ENCODE data around the gene CAMTA1. TPM values are rescaled to one million over a fixed set of nuclear protein-coding genes. Genes with fewer than 3 reads are reported as not detected.

CAMTA1 gene
- polyA plus RNA-seq, 2 donors: 61.1 to 75.0 TPM

DNA sequence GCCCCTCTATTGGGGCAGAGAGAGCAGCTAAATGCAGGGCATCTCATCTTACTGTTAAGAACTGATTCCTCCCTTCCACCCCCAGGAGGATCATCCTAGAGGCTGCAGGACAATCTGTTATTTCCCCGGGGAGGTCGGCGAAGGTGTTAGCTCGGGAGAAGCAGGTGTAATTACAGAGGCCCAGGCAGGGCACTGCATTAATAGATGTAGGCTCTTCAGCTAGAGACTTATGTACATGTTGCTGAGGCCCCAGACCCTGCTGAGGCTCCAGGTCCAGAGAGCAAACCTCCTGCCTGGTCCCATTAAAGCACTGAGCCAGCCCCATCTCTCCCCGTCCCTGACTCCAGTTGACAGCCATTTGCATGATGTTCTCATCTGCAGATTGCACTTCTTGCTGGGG, 665.6 kb downstream of the CAMTA1 start:
- Histone ChIP-seq H3K4me3 (ENCODE audit: low read depth in 1 of 2, low read length in 2 of 2) (no peak overlapping the region), H3K4me1 (ENCODE audit: control insufficient read depth in 2 of 2, insufficient read depth in 2 of 2, low read length in 1 of 2) (peaks cover 0 to 2% of the 10 kb centered on the region in 2 donors), H3K27me3 (ENCODE audit: control insufficient read depth in 1 of 2, insufficient read depth in 2 of 2, low read length in 2 of 2) (no peaks in the 10 kb centered on the region), H3K27ac (ENCODE audit: low read depth in 2 of 2, low read length in 1 of 2) (no peak overlapping the region), H3K36me3 (ENCODE audit: control insufficient read depth in 2 of 2, insufficient read depth in 2 of 2, low read length in 1 of 2) (no peaks in the 10 kb centered on the region), H3K9me3 (ENCODE audit: control insufficient read depth in 2 of 2, insufficient read depth in 1 of 2, low read depth in 1 of 2, low read length in 1 of 2) (no peaks in the 10 kb centered on the region)
- 88% methylated on average over 5 of the region's 5 CpGs for WGBS, 2 donors

DNA sequence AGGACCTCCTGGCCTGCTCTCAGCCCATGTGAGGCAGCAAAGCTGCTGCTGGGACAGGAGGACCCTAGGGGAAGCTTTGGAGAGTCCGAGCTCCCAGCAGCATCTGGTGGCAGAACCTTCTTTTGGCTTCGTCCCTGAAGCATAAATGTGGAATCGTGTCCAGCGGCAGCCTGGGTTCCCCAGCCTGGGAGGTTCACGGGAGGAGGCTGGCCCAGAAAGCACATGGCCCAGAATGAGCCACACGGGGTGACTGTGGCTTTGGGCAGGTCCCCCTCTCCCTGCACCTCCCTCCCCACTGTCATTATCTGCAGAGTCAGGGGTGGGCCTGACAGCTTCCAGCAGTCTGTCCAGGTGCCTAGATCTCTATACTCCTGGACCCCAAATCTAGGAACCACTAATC, 667.8 kb downstream of the CAMTA1 start:
- H3K4me1 ChIP-seq (ENCODE audit: control insufficient read depth in 2 of 2, insufficient read depth in 2 of 2, low read length in 1 of 2): peaks cover 0 to 2% of the 10 kb centered on the region in 2 donors

GRCh38 chr1:7454052-7454815, 669.0 kb downstream of the CAMTA1 start:
- no peaks in the 10 kb centered on the region for H3K27me3 ChIP-seq (ENCODE audit: control insufficient read depth in 1 of 2, insufficient read depth in 2 of 2, low read length in 2 of 2)
- no peaks in the 10 kb centered on the region for H3K36me3 ChIP-seq (ENCODE audit: control insufficient read depth in 2 of 2, insufficient read depth in 2 of 2, low read length in 1 of 2)
- 66 to 72% methylated on average over 19 of the region's 19 CpGs for WGBS, 2 donors
- peaks cover 0 to 2% of the 10 kb centered on the region in 2 donors for H3K4me1 ChIP-seq (ENCODE audit: control insufficient read depth in 2 of 2, insufficient read depth in 2 of 2, low read length in 1 of 2)
- H3K4me3 ChIP-seq (ENCODE audit: low read depth in 1 of 2, low read length in 2 of 2): no peak overlapping the region
- peaks cover 0 to 3% of the 10 kb centered on the region in 2 donors for H3K9me3 ChIP-seq (ENCODE audit: control insufficient read depth in 2 of 2, insufficient read depth in 1 of 2, low read depth in 1 of 2, low read length in 1 of 2)
- no peak overlapping the region for H3K27ac ChIP-seq (ENCODE audit: low read depth in 2 of 2, low read length in 1 of 2)

More for the DNA sequence above, 667.8 kb downstream of the CAMTA1 start:
- Histone ChIP-seq H3K9me3 (ENCODE audit: control insufficient read depth in 2 of 2, insufficient read depth in 1 of 2, low read depth in 1 of 2, low read length in 1 of 2) (peaks cover 0 to 3% of the 10 kb centered on the region in 2 donors), H3K27ac (ENCODE audit: low read depth in 2 of 2, low read length in 1 of 2) (no peak overlapping the region), H3K27me3 (ENCODE audit: control insufficient read depth in 1 of 2, insufficient read depth in 2 of 2, low read length in 2 of 2) (no peaks in the 10 kb centered on the region), H3K36me3 (ENCODE audit: control insufficient read depth in 2 of 2, insufficient read depth in 2 of 2, low read length in 1 of 2) (no peaks in the 10 kb centered on the region), H3K4me3 (ENCODE audit: low read depth in 1 of 2, low read length in 2 of 2) (no peak overlapping the region)
- WGBS, 2 donors: 66 to 86% methylated on average over 6 of the region's 6 CpGs

- peaks cover 0 to 3% of the 10 kb centered on the region in 2 donors for H3K9me3 ChIP-seq (ENCODE audit: control insufficient read depth in 2 of 2, insufficient read depth in 1 of 2, low read depth in 1 of 2, low read length in 1 of 2)
- H3K4me3 ChIP-seq (ENCODE audit: low read depth in 1 of 2, low read length in 2 of 2): no peak overlapping the region
- H3K27me3 ChIP-seq (ENCODE audit: control insufficient read depth in 1 of 2, insufficient read depth in 2 of 2, low read length in 2 of 2): no peaks in the 10 kb centered on the region
- no peaks in the 10 kb centered on the region for H3K36me3 ChIP-seq (ENCODE audit: control insufficient read depth in 2 of 2, insufficient read depth in 2 of 2, low read length in 1 of 2)
- 41 to 61% methylated on average over 30 of the region's 30 CpGs for WGBS, 2 donors
- H3K27ac ChIP-seq (ENCODE audit: low read depth in 2 of 2, low read length in 1 of 2): no peak overlapping the region
- H3K4me1 ChIP-seq (ENCODE audit: control insufficient read depth in 2 of 2, insufficient read depth in 2 of 2, low read length in 1 of 2): peaks cover 0 to 2% of the 10 kb centered on the region in 2 donors
Measured at GRCh38 chr1:7454895-7455784, 669.9 kb downstream of the CAMTA1 start.

DNA sequence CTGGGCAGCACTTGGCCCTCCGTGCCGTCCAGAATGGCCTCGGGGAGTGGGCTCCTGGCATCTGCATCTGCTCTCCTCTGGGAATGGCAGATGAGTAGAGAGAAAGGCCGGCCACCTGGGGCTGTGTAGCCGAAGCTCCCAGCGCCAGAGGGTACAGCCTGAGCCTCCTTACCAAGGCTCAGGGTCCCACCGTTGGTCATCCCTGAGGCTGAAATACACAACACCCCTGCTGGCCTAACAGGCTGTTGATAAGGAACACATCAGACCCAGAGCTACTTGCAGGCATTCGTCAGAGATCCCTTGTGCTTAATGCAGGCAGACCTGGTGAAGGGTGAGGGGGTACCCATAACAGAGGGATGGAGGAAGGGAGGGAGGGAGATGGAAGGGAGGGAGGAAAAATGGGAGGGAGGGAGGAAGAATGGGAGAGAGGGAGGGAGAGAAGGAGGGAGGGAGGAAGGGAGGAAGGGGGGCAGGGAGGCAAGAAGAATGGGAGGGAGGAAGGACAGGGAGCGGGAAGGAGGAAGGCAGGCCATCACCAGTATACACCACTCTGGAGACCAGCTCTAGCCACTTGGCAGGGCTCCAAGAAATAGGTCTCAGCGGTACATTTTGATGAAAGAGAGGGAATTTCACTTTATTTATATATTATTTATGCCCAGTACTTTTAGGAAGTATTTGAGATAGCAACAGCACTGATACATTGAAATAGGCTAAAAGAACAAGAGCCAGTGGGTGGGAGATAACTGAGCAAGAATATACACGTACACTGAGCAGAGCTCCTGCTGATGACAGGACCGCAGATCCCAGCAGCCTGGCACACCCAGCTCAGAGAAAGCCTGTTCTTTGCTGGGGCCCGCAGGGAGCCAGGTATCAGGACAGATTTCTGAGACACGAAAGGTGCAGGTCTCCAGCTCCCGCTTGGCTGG, 670.8 kb downstream of the CAMTA1 start:
- WGBS, 2 donors: 57 to 59% methylated on average over 15 of the region's 15 CpGs
- Histone ChIP-seq H3K4me3 (ENCODE audit: low read depth in 1 of 2, low read length in 2 of 2) (no peak overlapping the region), H3K27ac (ENCODE audit: low read depth in 2 of 2, low read length in 1 of 2) (no peak overlapping the region)

DNA sequence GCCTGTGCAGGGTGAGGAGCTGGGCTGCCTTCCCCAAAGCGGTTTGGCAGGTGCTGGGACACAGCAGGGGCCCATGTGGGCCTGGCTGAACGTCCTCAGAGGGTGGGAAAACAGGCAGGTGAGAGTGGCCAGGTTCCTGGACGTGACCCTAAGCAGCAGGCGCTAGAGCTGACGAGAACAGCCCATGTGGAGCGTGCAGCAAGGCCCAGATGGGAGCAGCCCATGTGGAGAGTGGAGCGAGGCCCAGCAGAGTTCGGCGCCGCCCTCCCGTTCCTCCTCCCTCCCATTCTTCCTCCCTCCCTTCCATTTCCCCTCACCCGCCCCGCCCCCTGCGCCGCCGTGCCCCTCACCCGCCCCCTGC, 671.4 kb downstream of the CAMTA1 start:
- Histone ChIP-seq H3K27ac (ENCODE audit: low read depth in 2 of 2, low read length in 1 of 2) (no peak overlapping the region), H3K4me3 (ENCODE audit: low read depth in 1 of 2, low read length in 2 of 2) (no peak overlapping the region), H3K27me3 (ENCODE audit: control insufficient read depth in 1 of 2, insufficient read depth in 2 of 2, low read length in 2 of 2) (no peaks in the 10 kb centered on the region), H3K36me3 (ENCODE audit: control insufficient read depth in 2 of 2, insufficient read depth in 2 of 2, low read length in 1 of 2) (no peaks in the 10 kb centered on the region), H3K4me1 (ENCODE audit: control insufficient read depth in 2 of 2, insufficient read depth in 2 of 2, low read length in 1 of 2) (peaks cover 0 to 2% of the 10 kb centered on the region in 2 donors), H3K9me3 (ENCODE audit: control insufficient read depth in 2 of 2, insufficient read depth in 1 of 2, low read depth in 1 of 2, low read length in 1 of 2) (peaks cover 0 to 3% of the 10 kb centered on the region in 2 donors)
- 51 to 74% methylated on average over 4 to 16 of the region's 17 CpGs for WGBS, 2 donors

More for the DNA sequence above, 670.8 kb downstream of the CAMTA1 start:
- no peaks in the 10 kb centered on the region for H3K27me3 ChIP-seq (ENCODE audit: control insufficient read depth in 1 of 2, insufficient read depth in 2 of 2, low read length in 2 of 2)
- no peaks in the 10 kb centered on the region for H3K36me3 ChIP-seq (ENCODE audit: control insufficient read depth in 2 of 2, insufficient read depth in 2 of 2, low read length in 1 of 2)
- peaks cover 0 to 2% of the 10 kb centered on the region in 2 donors for H3K4me1 ChIP-seq (ENCODE audit: control insufficient read depth in 2 of 2, insufficient read depth in 2 of 2, low read length in 1 of 2)
- H3K9me3 ChIP-seq (ENCODE audit: control insufficient read depth in 2 of 2, insufficient read depth in 1 of 2, low read depth in 1 of 2, low read length in 1 of 2): peaks cover 0 to 3% of the 10 kb centered on the region in 2 donors

DNA sequence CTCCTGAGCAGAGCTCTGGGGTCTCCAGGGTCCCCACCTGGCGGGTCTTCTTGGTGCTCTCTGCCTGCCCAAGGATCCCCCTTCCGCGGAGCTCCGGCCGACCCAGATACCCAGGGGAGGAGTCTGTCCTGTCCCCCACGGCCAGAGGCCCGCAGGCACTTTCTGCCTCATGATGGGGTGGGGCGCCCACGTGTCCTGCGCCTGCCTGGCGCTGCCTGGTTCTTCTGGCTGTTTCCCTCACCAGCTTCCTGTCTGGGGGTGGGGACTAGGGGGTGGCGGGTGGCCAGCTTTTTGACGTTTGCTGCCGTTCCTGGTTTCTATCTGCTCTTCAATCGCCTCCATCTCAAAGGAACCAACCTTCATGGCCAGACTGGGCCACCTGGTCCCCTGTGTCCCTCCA, 672.6 kb downstream of the CAMTA1 start:
- H3K4me1 ChIP-seq (ENCODE audit: control insufficient read depth in 2 of 2, insufficient read depth in 2 of 2, low read length in 1 of 2): peaks cover 0 to 2% of the 10 kb centered on the region in 2 donors
- no peak overlapping the region for H3K4me3 ChIP-seq (ENCODE audit: low read depth in 1 of 2, low read length in 2 of 2)
- no peaks in the 10 kb centered on the region for H3K27me3 ChIP-seq (ENCODE audit: control insufficient read depth in 1 of 2, insufficient read depth in 2 of 2, low read length in 2 of 2)
- no peaks in the 10 kb centered on the region for H3K36me3 ChIP-seq (ENCODE audit: control insufficient read depth in 2 of 2, insufficient read depth in 2 of 2, low read length in 1 of 2)
- WGBS, 2 donors: 68 to 70% methylated on average over 15 of the region's 15 CpGs
- H3K27ac ChIP-seq (ENCODE audit: low read depth in 2 of 2, low read length in 1 of 2): no peak overlapping the region
- peaks cover 0 to 3% of the 10 kb centered on the region in 2 donors for H3K9me3 ChIP-seq (ENCODE audit: control insufficient read depth in 2 of 2, insufficient read depth in 1 of 2, low read depth in 1 of 2, low read length in 1 of 2)

DNA sequence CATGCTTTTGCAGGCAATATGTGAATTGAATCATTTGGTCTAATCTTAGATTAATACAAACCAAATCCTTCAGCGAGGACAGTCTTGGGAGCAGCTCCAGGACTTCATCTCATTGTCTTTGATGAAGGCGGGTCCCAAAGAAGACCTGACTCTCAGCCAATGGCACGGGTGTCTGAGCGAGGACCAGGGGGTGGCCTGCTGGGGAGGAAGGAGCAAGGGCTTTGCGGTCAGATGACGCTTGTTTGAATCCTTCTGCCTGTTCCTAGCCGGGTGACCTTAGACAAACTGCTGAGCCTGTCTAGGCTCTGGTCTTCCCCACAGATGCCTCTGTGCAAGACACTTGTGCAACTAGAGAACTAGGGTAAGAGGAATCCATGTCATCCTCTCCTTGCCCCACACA, 673.7 kb downstream of the CAMTA1 start:
- 79 to 80% methylated on average over 7 of the region's 7 CpGs for WGBS, 2 donors
- no peak overlapping the region for H3K4me3 ChIP-seq (ENCODE audit: low read depth in 1 of 2, low read length in 2 of 2)
- no peaks in the 10 kb centered on the region for H3K27me3 ChIP-seq (ENCODE audit: control insufficient read depth in 1 of 2, insufficient read depth in 2 of 2, low read length in 2 of 2)
- H3K4me1 ChIP-seq (ENCODE audit: control insufficient read depth in 2 of 2, insufficient read depth in 2 of 2, low read length in 1 of 2): peaks cover 0 to 2% of the 10 kb centered on the region in 2 donors
- no peaks in the 10 kb centered on the region for H3K36me3 ChIP-seq (ENCODE audit: control insufficient read depth in 2 of 2, insufficient read depth in 2 of 2, low read length in 1 of 2)
- H3K9me3 ChIP-seq (ENCODE audit: control insufficient read depth in 2 of 2, insufficient read depth in 1 of 2, low read depth in 1 of 2, low read length in 1 of 2): peaks cover 0 to 3% of the 10 kb centered on the region in 2 donors
- no peak overlapping the region for H3K27ac ChIP-seq (ENCODE audit: low read depth in 2 of 2, low read length in 1 of 2)

GRCh38 chr1:7459914-7460313, 674.7 kb downstream of the CAMTA1 start:
- Histone ChIP-seq H3K9me3 (ENCODE audit: control insufficient read depth in 2 of 2, insufficient read depth in 1 of 2, low read depth in 1 of 2, low read length in 1 of 2) (peaks cover 0 to 3% of the 10 kb centered on the region in 2 donors), H3K36me3 (ENCODE audit: control insufficient read depth in 2 of 2, insufficient read depth in 2 of 2, low read length in 1 of 2) (no peaks in the 10 kb centered on the region), H3K4me3 (ENCODE audit: low read depth in 1 of 2, low read length in 2 of 2) (no peak overlapping the region), H3K27ac (ENCODE audit: low read depth in 2 of 2, low read length in 1 of 2) (no peak overlapping the region), H3K4me1 (ENCODE audit: control insufficient read depth in 2 of 2, insufficient read depth in 2 of 2, low read length in 1 of 2) (peaks cover 0 to 2% of the 10 kb centered on the region in 2 donors), H3K27me3 (ENCODE audit: control insufficient read depth in 1 of 2, insufficient read depth in 2 of 2, low read length in 2 of 2) (no peaks in the 10 kb centered on the region)
- WGBS, 2 donors: 74 to 86% methylated on average over 11 of the region's 11 CpGs
